GM12878 (cell line): Measurements from ENCODE around the gene MT1B. TPM values are rescaled to one million over a fixed set of nuclear protein-coding genes. Genes with fewer than 3 reads are reported as not detected.

Experiments
- ATAC-seq: fragments of 200-7000 bp; cut with Tn5 transposase; 3 replicates; pipeline ENCODE4 v1.9.1; 2020; ENCODE audit warnings: mild to moderate bottlenecking, moderate library complexity
- BruUV-seq: library from RNA; stranded (reverse); fragments of 400-500 nt; replicated peaks from 2 replicates; lab custom pipeline; 2021; lab: Mats Ljungman, UMichigan
- CTCF ChIA-PET: fragments of 300-600 bp; sonication (Branson Sonifier 250); formaldehyde crosslinking; extraction: SDS; loops from one replicate; lab custom pipeline; 2021; ENCODE audit warnings: inconsistent platforms; lab: Yijun Ruan, JAX
- POLR2A ChIA-PET: fragments of 350-600 bp; formaldehyde crosslinking; extraction: SDS; loops from one replicate; lab custom pipeline; 2021; ENCODE audit warnings: inconsistent platforms; lab: Charles Lee
- RAD21 ChIA-PET: fragments of 300-600 bp; sonication (Branson Sonifier 250); formaldehyde crosslinking; loops from one replicate; lab custom pipeline; 2023; ENCODE audit warnings: antibody characterized with exemption; ENCODE audit not compliant: unreplicated experiment; lab: Charles Lee
- SMC1A ChIA-PET: fragments of 300-600 bp; sonication (Branson Sonifier 250); formaldehyde crosslinking; loops from one replicate; lab custom pipeline; 2023; ENCODE audit not compliant: unreplicated experiment, uncharacterized antibody; lab: Charles Lee
- DNase-seq: peaks from one replicate; pipeline ENCODE4 v3.0.0-alpha.2; 2011; ENCODE audit warnings: low read depth, low spot score
- FAIRE-seq: peaks from 3 replicates; lab custom pipeline; 2011; peaks lifted over from hg19 to GRCh38; lab: Jason Lieb, UNC
- H2AFZ ChIP-seq: 2 replicates; pipeline ENCODE4 v1.6.0; 2011; ENCODE audit warnings: low read depth, low read length, control low read depth; ENCODE audit not compliant: control insufficient read depth
- H3K27ac ChIP-seq: 2 replicates; pipeline ENCODE4 v1.5.1; 2011; ENCODE audit warnings: control low read depth; ENCODE audit not compliant: control insufficient read depth, insufficient read depth
- H3K27me3 ChIP-seq, 2 experiments: replicated peaks in 1 of 2; 2 replicates each; pipeline versions ENCODE4 v1.6.0 to v1.6.1; 2011; ENCODE audit warnings: low read length in 1 of 2; ENCODE audit not compliant: control insufficient read depth in 2 of 2, insufficient read depth in 2 of 2
- H3K36me3 ChIP-seq, 2 experiments: 2 replicates each; pipeline ENCODE4 v1.5.1; 2011; ENCODE audit warnings: low read length in 1 of 2; ENCODE audit not compliant: control insufficient read depth in 2 of 2, insufficient read depth in 2 of 2
- H3K4me1 ChIP-seq: 2 replicates; pipeline ENCODE4 v1.6.1; 2011; ENCODE audit warnings: mild to moderate bottlenecking, low read length, moderate library complexity, mixed read lengths; ENCODE audit not compliant: control insufficient read depth, insufficient read depth
- H3K4me2 ChIP-seq: 2 replicates; pipeline ENCODE4 v1.6.0; 2011; ENCODE audit warnings: control low read depth; ENCODE audit not compliant: control insufficient read depth, insufficient read depth
- H3K4me3 ChIP-seq: fragments of 200-600 bp; sonication (generic); 2 replicates; pipeline ENCODE4 v1.5.1; 2016
- H3K79me2 ChIP-seq: 2 replicates; pipeline ENCODE4 v1.6.0; 2011; ENCODE audit warnings: low read length; ENCODE audit not compliant: control insufficient read depth, insufficient read depth
- H3K9ac ChIP-seq: 2 replicates; pipeline ENCODE4 v1.8.0; 2011; ENCODE audit warnings: low read length, control low read depth, mixed read lengths; ENCODE audit not compliant: control insufficient read depth, insufficient read depth
- H3K9me3 ChIP-seq: replicated peaks from 3 replicates; pipeline ENCODE4 v1.5.1; 2011; ENCODE audit warnings: mild to moderate bottlenecking, low read length; ENCODE audit not compliant: control insufficient read depth, insufficient read depth
- H4K20me1 ChIP-seq: 2 replicates; pipeline ENCODE4 v1.6.0; 2011; ENCODE audit not compliant: control insufficient read depth, insufficient read depth
- GABPA ChIP-seq: IDR thresholded peaks from 2 replicates; pipeline ENCODE4 v1.6.1; 2014; ENCODE audit warnings: antibody characterized with exemption, low read depth, mild to moderate bottlenecking, inconsistent platforms
- PBX3 ChIP-seq: IDR thresholded peaks from 2 replicates; pipeline ENCODE4 v1.6.1; 2011; ENCODE audit warnings: mild to moderate bottlenecking, low read depth, low read length, moderate library complexity; ENCODE audit not compliant: insufficient replicate concordance
- SRF ChIP-seq, 2 experiments: IDR thresholded peaks; 2 replicates each; pipeline ENCODE4 v1.6.1; 2011; ENCODE audit warnings: low read depth in 2 of 2, low read length in 2 of 2, mild to moderate bottlenecking in 1 of 2, moderate library complexity in 1 of 2
- TARDBP ChIP-seq: IDR thresholded peaks from 2 replicates; pipeline ENCODE4 v1.6.1; 2016; ENCODE audit warnings: borderline replicate concordance
- USF2 ChIP-seq: IDR thresholded peaks from 2 replicates; pipeline ENCODE4 v1.6.1; 2011; ENCODE audit warnings: low read depth, low read length, improper control_type of control experiment, borderline replicate concordance
- ZBED1 ChIP-seq: IDR thresholded peaks from 2 replicates; pipeline ENCODE4 v1.6.1; 2016; ENCODE audit warnings: borderline replicate concordance
- ZNF24 ChIP-seq: fragments of 450-650 bp; IDR thresholded peaks from 2 replicates; pipeline ENCODE4 v1.6.1; 2017; ENCODE audit warnings: antibody characterized with exemption, mild to moderate bottlenecking
- ZNF622 ChIP-seq: fragments of 450-650 bp; IDR thresholded peaks from 2 replicates; pipeline ENCODE4 v1.6.1; 2017; ENCODE audit warnings: mild to moderate bottlenecking, inconsistent platforms
- WGBS: methylation state at CpG from one replicate; pipeline ENCODE4 v1.1.6; 2016; ENCODE audit warnings: low lambda C conversion rate; ENCODE audit not compliant: insufficient replicate concordance, insufficient coverage; ENCODE audit errors: missing lambda C conversion rate; 5-methylcytosine and 5-hydroxymethylcytosine counted together
- in situ Hi-C: fragments of 300-500 bp; cut with MboI; formaldehyde crosslinking; loops from 9 replicates; pipeline ENCODE4 v1.14.3; 2018; ENCODE audit warnings: mixed read lengths
- intact Hi-C: fragments of 100-400 bp; cut with micrococcal nuclease; formaldehyde crosslinking; loops from one replicate; pipeline ENCODE4 v1.14.2; 2022; ENCODE audit not compliant: unreplicated experiment
- polyA plus RNA-seq, 11 experiments: library from polyadenylated mRNA; depleted of rRNA in 4 of 11; unstranded in 6 of 11; stranded (reverse) in 5 of 11; fragments of >200 nt; fragmentation: Nextera tagmentation in 4 of 11; fragmentation: Illumina TruSeq in 1 of 11; extraction: Ambion mirVana in 4 of 11; extraction: Trizol in 1 of 11; gene quantifications; 1 replicate in 1 of 11; 2 replicates in 10 of 11; pipeline versions ENCODE4 v1.2.1 to v1.2.3, GENCODE V29; 2011 to 2016; ENCODE audit warnings: inconsistent platforms in 2 of 11, missing spikeins in 2 of 11, low read depth in 1 of 11
- total RNA-seq, 4 experiments: library from RNA; depleted of rRNA in 3 of 4; stranded (reverse); fragments of >200 nt in 3 of 4; fragmentation: Illumina TruSeq in 1 of 4; extraction: Trizol in 1 of 4; gene quantifications; 2 replicates each; pipeline versions ENCODE4 v1.2.1 to v1.2.3, GENCODE V29; 2013 to 2021

Gene MT1B
- total and polyA plus RNA-seq, 10 of the 15 experiments (the other 5 are each of a cell fraction or from before 2014, with no cell fraction given) = not detected

GRCh38 chr16:56683424-56684172 lies 31.9 kb downstream of the MT1B start:
- no TSS peak for BruUV-seq
- in situ Hi-C loops = loop anchor here (25.0 kb wide), 1 partner anchor 746 kb away; no protein-coding TSS in a partner anchor
- DNase-seq (no peak), ATAC-seq (no peak), FAIRE-seq (no peak)
- Histone ChIP-seq H2AFZ (no peak overlapping the region), H3K4me3 (no peak overlapping the region), H3K9me3 (no peaks in the 10 kb centered on the region), H3K79me2 (no peaks in the 10 kb centered on the region), H3K4me2 (no peak overlapping the region), H4K20me1 (no peaks in the 10 kb centered on the region), H3K27me3 (no peaks in the 10 kb centered on the region; a peak in 1 of 4 replicates), H3K4me1 (peaks cover 12% of the 10 kb centered on the region), H3K9ac (no peak overlapping the region), H3K27ac (no peak overlapping the region), H3K36me3 (no peaks in the 10 kb centered on the region)
- ChIA-PET RAD21 (interaction anchor here (1.2 to 1.7 kb wide), 3 partner anchors 10 to 18 kb away, joined by 3 to 6 read pairs (median 3); no protein-coding TSS in a partner anchor), CTCF (interaction anchor here (1.0 to 2.5 kb wide), 3 partner anchors 18 to 327 kb away, joined by 3 to 13 read pairs (median 3); no protein-coding TSS in a partner anchor), POLR2A (interaction anchor here (0.6 kb wide), 1 partner anchor 217 kb away, joined by 3 read pairs; no protein-coding TSS in a partner anchor), SMC1A (interaction anchor here (0.8 to 1.5 kb wide), 3 partner anchors 10 to 106 kb away, joined by 3 to 11 read pairs (median 3); no protein-coding TSS in a partner anchor)
- TF ChIP-seq GABPA (no peak), ZNF24 (no peak), SRF (IDR thresholded peaks at IDR 0.05; ENCODE audit: low read depth in 2 of 2, low read length in 2 of 2) (no peak), ZNF622 (no peak), TARDBP (no peak), USF2 (no peak), ZBED1 (no peak), PBX3 (no peak)
- intact Hi-C loops = no loop called here
- WGBS = 71% methylated on average over 5 of the region's 5 CpGs
